NOMO-1 (cell line): ENCODE data around the gene CARD10.
"Not testable (repeated sequence)": the region's sequence is repeated elsewhere in the genome, so short reads cannot be mapped to it uniquely, and the experiment has no call there.

ENCODE experiments used
- DNase-seq, 2 experiments: peaks; one replicate each; lab custom pipeline; 2025; ENCODE audit not compliant: unreplicated experiment in 2 of 2; lab: John Stamatoyannopoulos, UW

Gene CARD10

GRCh38 chr22:37470087-37470445 lies 49.1 kb downstream of the CARD10 start:
- DNase-seq, result no peak

DNA sequence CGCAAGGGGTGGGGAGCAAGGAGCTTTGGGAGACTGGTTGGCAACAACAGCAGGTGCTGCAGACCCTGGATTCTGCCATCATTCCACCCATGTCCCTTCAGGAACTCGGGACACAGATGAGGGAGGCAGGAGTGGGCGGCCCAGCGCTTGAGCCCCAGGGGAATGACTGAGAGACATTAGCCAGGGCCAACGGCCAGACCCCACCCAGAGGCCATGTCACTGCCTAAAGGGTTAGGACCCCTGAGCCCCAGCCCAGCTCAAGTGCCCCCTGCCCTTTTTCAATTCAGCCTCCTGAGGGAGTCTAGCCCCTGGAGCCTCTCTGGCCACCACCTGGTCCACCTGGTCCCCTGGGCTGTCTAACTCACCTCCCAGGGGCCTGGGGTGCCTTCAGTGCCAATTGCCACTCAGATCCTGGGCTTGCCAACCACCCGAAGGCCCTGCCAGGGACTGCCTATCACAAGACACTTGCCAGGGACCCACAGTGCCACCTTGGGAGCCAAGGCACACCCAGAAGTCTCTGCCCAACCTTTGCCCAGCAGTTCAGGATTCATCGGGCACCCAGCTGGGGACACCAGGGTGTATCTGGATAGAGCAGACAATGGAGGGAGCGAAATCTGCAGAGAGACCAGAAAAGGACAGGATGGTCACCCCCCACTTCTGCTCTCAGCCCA lies 49.7 kb downstream of the CARD10 start:
- DNase-seq, result no peak

- not testable (repeated sequence) for DNase-seq
Measured at GRCh38 chr22:37468201-37468695, 51.0 kb downstream of the CARD10 start.

DNA sequence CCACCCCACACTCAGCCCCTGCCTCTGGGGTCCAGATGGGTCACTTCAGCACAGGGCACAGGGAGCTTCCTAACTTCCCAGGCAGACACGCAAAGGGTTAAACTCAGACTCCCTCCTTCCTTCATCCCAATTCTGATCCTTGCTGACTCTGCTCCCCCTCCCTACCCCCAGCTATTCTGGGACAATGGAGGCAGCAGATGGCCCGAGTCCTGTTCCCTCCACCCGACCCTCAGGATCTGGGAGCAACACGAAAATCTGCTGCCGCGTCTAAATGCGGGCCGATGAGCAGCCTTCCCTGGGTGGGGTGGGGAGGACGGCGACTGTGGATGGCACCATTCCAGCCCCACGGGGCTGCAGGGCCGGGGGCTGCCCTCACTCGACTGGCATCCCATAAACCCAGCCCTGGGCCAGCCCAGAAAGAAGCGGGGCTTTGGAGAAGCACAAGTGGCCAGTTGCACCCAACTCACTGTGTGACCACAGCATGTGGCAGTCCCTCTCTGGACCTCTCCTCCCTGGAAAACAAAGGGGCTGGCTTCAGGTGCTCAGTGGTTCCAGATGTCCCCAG lies 51.7 kb downstream of the CARD10 start:
- no peak for DNase-seq

DNA sequence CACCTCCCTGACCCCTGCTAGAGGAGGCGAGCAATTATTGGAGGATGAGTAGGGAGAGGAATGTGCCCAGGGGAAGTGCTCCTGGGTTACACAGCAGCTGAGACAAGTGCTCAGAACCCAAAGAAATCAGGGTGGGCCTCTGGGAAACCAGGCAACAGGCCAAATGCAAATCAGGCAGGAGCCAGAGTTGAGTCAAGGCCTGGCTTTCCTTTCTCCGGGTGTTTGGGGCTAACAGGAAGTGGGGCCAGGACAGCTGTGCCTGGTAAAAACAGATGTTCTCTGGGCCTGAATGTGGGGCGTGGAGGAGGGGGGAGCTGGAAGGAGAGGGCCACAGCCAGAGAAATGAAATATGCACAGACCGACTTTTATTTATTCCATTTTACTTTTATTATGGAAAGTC lies 55.0 kb downstream of the CARD10 start:
- no peak for DNase-seq

DNA sequence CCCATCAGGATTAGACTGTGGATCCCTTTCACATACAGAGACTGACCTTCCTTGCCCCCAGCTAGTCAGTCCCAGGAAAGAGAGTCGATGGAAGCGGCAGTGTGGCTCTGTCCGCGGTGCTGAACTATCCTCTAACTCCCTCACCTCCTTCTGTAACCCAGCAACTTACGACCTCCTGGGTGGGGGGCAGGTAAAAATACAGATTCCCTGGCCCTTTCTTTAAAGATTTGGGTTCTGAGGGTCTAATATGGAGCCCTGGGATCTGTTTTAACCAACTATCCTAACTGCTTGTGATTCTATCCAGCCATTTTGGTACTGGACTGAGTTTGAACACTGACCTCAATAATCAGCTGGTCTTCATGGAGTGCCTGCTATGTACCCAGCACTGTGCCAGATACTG lies 56.2 kb downstream of the CARD10 start:
- peak; percentile 5 to 14 for DNase-seq

- DNase-seq, result no peak
Measured at GRCh38 chr22:37462436-37462835, 56.8 kb downstream of the CARD10 start.

GRCh38 chr22:37461961-37462360 lies 57.3 kb downstream of the CARD10 start:
- DNase-seq, result no peak

DNA sequence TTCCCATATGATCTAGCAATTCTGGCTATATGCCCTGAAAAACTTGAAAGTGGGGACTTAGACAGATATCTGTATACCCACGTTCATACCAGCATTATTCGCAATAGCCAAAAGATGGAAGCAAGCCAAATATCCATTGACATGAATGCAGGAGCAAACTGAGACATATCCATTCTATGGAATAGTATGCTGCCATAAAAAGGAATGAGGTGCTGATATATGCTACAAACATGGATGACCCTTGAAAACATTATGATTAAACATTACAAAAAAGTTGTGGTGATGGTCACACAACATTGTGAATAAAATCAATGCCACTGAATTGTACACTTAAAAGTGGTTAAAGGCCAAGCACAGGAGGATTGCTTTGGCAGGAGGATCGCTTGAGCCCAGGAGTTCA lies 58.5 kb downstream of the CARD10 start:
- DNase-seq, result no peak

DNA sequence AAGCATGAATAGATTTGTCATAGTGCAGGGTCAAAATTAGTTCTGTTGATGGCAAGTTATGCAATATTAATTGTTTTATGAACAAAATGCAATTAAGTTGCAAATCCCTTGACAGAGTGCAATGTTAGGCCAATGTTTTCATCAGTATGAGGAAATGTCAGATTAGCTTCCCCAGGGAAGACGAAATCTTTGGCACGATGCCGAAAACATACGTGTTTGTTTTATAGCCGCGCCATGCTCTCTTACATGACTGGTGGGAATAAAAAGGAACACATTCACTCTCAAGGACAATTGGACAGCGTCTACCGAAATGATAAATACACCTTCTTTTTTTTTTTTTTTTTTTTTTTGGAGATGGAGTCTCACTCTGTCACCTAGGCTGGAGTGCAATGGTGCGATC lies 60.0 kb downstream of the CARD10 start:
- no peak for DNase-seq

DNA sequence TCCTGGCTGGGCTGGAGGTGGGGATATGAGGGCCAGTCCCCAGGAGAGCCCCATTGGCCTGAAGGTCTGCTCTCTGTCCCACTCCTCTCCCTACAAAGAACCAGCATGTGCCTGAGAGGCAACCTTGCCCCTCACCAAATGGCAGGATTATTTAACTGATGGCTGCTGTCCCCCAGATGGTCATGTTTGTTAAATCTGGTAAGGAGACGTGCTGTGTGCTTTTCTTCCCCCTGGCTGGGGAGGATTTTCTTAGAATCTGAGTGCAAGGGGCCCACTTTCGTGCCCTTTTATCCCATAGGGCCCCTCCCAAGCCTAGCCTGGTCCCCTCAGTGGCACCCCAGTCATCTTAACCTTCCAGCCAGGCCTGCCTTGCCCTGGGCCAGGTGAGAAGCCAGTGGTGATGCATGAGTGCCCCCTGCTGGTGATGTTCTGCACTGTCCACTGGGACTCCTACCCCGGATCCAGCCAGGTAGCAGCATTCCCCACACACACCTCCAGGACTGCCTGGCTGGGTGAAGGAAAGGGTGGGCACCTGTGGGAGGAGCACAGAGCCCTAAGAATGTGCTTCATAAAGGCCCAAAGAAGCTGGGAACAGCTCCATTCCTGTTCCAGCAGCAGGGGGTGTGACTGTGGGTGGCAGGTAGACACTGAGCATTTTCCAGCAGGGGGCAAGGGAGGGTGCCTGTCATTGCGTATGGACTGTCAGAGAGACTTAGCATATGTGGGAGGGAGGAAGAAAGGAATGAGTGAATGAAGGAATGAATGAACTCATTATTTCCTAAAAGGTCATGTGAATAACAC lies 61.9 kb downstream of the CARD10 start:
- peak; percentile 34 to 38 for DNase-seq

DNA sequence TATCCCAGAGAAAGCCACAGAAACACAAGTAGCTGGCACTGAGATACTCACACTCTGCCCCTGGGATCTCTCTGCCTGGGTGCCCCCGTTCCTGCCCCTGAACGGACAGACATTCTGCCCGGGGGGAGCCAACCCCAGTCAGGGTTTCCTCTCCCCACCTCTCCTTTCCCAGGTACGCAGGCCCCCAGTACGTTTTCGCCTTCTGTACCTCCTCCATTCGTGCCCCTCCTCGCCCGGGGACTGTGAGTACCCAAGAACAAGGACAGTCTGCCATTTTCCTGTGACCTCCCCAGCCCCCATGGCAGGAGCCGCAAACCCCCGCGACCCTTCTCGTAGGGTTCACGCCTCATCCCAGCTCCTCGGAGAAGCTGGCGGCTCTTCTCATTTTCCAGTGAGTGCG lies 62.9 kb downstream of the CARD10 start:
- DNase-seq, result no peak

DNA sequence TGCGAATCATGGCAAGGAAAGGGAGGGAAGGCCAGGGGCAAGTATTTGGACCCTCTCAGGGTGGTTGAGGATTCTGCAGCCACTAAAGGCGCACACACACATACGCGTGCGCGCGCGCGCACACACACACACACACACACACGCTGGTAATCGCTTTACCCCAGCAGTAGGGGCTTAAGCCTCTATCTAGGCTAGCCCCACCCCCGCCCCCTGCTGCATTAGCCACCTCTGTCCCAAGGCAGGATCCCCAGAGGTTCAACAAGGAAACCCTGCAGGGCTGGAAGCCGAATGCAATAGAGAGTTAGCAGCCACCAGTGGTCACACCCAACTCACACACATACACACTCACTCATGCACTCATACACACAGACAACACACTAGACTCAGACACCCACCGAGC lies 63.3 kb downstream of the CARD10 start:
- DNase-seq, result no peak

- DNase-seq, result peak; percentile 50 to 58
Measured at GRCh38 chr22:37454857-37455686, 64.1 kb downstream of the CARD10 start.

GRCh38 chr22:37453696-37454095 lies 65.5 kb downstream of the CARD10 start:
- DNase-seq, result no peak

- no peak for DNase-seq
Measured at GRCh38 chr22:37451218-37451617, 68.0 kb downstream of the CARD10 start.

DNA sequence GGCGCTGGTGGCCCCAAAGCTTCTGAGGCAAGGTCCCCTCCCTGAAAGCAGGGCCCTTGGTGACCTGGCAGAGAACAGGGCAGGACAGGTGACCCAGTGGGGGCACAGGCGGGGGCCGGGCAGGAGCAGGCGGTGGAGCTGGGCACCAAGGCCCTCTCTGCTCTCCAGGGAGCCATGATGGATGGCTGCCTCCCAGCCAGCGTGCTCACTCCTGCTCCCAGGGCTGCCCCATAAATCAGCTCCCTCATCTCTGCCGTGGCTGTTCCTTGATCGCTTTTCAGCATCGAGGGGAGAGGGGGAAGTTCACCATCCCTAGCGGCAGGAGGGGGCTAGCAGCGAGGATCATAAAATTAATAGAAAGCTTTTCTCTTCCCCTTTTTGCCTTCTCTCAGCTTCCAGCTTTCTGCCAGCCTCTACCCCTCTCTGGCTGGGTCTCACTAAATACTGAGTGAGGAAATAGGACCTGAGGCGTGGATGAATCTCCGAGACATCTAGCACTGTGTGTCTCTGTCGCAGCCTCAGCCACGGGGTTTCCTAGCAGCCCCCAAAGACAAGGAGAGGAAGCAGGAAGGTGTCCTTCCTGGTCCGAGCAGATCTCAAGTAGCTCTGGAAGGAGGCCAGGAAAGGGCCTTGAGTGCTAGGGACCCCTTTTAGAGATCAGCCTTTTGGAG lies 69.7 kb downstream of the CARD10 start:
- DNase-seq, result peak; percentile 75 to 84

DNA sequence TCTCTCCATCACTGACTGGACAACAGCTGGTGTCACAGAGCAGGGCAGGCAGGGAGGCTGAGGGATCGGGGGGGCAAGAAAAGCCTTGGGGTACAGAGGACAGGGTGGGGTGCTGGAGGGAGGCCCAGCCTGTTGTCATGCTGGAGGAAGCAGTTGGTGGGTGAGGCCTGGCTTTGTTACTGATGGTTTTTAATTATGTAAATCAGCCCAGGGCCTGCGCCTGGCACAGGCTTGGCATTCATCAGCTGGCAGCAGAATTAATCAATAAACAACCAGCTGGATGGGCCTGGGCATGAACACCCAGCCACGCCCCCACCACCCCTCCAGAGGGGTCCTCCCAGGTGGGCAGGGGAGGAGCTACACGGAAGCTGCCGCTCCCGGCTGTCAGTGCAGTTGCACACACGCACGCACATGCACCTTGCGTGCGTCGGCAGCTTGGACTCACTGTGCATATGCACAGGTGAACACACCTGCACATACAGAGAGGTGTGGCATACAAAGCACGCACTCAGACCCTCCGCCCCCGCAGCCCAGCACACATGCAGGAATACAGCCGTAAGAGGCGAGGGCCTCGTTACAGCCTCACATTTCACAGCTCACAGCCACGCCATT lies 70.6 kb downstream of the CARD10 start:
- no peak for DNase-seq

GRCh38 chr22:37445501-37445900 lies 73.7 kb downstream of the CARD10 start:
- no peak for DNase-seq

DNA sequence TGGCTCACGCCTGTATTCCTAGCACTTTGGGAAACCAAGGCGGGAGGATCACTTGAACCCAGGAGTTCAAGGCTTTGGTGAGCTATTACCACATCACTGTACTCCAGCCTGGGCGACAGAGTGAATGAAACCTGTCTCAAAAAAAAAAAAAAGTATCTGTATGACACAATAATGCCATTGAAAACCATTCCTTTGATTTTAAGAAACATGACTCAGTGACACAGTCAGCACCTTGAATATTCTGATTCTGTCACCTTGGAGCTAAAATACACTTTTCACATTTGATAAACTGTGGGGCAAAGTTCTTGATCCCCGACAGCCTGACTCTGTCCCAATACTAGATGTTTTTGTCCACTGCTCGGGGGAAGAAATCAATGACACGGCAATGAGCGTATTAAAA lies 75.2 kb downstream of the CARD10 start:
- DNase-seq, result no peak
